A673 (cell line): Measurements from ENCODE around the gene ASPSCR1.

Experiments
- CTCF ChIP-seq: fragments of 300-800, 200-600 bp; sonication (generic); conservative IDR thresholded peaks from 2 replicates; pipeline ENCODE4 v1.5.1; 2017; ENCODE audit warnings: low read depth, mild to moderate bottlenecking, antibody characterized with exemption, low read length, moderate library complexity, mixed read lengths
- EZH2 ChIP-seq: fragments of 200-600 bp; sonication (generic); IDR thresholded peaks from 2 replicates; pipeline ENCODE4 v1.6.1; 2017; ENCODE audit warnings: borderline replicate concordance, low read depth, mild to moderate bottlenecking, mixed read lengths, antibody characterized with exemption, low read length; ENCODE audit not compliant: poor library complexity, severe bottlenecking

- no peak for TF ChIP-seq EZH2
- no peak for TF ChIP-seq CTCF
Observed at GRCh38 chr17:81930142-81931125, 47.0 kb upstream of the ASPSCR1 start.
